HS-5 (cell line): ENCODE results near the gene PRG3.

ENCODE experiments used
- DNase-seq: peaks from one replicate; pipeline ENCODE4 v3.0.0-alpha.2; 2012; ENCODE audit warnings: low read depth

The PRG3 gene

GRCh38 chr11:57359396-57359795, 21.6 kb downstream of the PRG3 start:
- DNase-seq = no peak

GRCh38 chr11:57358991-57359390, 22.0 kb downstream of the PRG3 start:
- no peak for DNase-seq

- DNase-seq = no peak
Measured at GRCh38 chr11:57358543-57358961, 22.4 kb downstream of the PRG3 start.

- DNase-seq = no peak
Measured at GRCh38 chr11:57357856-57358255, 23.1 kb downstream of the PRG3 start.

- no peak for DNase-seq
Measured at GRCh38 chr11:57357310-57357709, 23.6 kb downstream of the PRG3 start.

GRCh38 chr11:57356268-57356667, 24.7 kb downstream of the PRG3 start:
- DNase-seq = no peak

- no peak for DNase-seq
Measured at GRCh38 chr11:57354699-57355098, 26.3 kb downstream of the PRG3 start.

- no peak for DNase-seq
Measured at GRCh38 chr11:57353852-57354251, 27.1 kb downstream of the PRG3 start.

- no peak for DNase-seq
Measured at GRCh38 chr11:57353446-57353845, 27.5 kb downstream of the PRG3 start.

GRCh38 chr11:57353036-57353435, 27.9 kb downstream of the PRG3 start:
- no peak for DNase-seq

- peak; percentile 25 for DNase-seq
Measured at GRCh38 chr11:57349491-57350274, 31.3 kb downstream of the PRG3 start.

- DNase-seq = no peak
Measured at GRCh38 chr11:57348636-57349313, 32.2 kb downstream of the PRG3 start.

GRCh38 chr11:57348052-57348451, 32.9 kb downstream of the PRG3 start:
- no peak for DNase-seq

- no peak for DNase-seq
Measured at GRCh38 chr11:57347336-57347735, 33.6 kb downstream of the PRG3 start.

- peak; percentile 47 for DNase-seq
Measured at GRCh38 chr11:57345555-57346211, 35.3 kb downstream of the PRG3 start.

- no peak for DNase-seq
Measured at GRCh38 chr11:57344826-57345225, 36.1 kb downstream of the PRG3 start.

- no peak for DNase-seq
Measured at GRCh38 chr11:57343825-57344224, 37.1 kb downstream of the PRG3 start.

GRCh38 chr11:57342702-57343101, 38.2 kb downstream of the PRG3 start:
- no peak for DNase-seq

- DNase-seq = no peak
Measured at GRCh38 chr11:57341250-57341808, 39.6 kb downstream of the PRG3 start.

GRCh38 chr11:57340039-57340615, 40.8 kb downstream of the PRG3 start:
- DNase-seq = no peak

- no peak for DNase-seq
Measured at GRCh38 chr11:57339328-57339727, 41.6 kb downstream of the PRG3 start.

- DNase-seq = no peak
Measured at GRCh38 chr11:57338142-57338541, 42.8 kb downstream of the PRG3 start, which contains the start of gene P2RX3. Gene P2RX3, plus strand, starts transcription at chr11:57338352. Its CDS starts 199 bp downstream, at chr11:57338551.
